T-cell (primary cell): Measurements from ENCODE around the gene ASPSCR1. TPM values are rescaled to one million over a fixed set of nuclear protein-coding genes. Genes with fewer than 3 reads are reported as not detected.

ENCODE experiments used
- ATAC-seq, 4 experiments: fragments of 200-7000 bp in 3 of 4; fragments of 150-1000 bp in 1 of 4; cut with Tn5 transposase; replicated peaks in 1 of 4; 1 replicate in 3 of 4; 2 replicates in 1 of 4; pipeline ENCODE4 v1.10.0; 2021; ENCODE audit warnings: moderate library complexity in 3 of 4, mild to moderate bottlenecking in 2 of 4, moderate number of reproducible peaks in 1 of 4
- CTCF ChIA-PET, 2 donors: fragments of 300-600 bp; sonication (Branson Sonifier 250); formaldehyde crosslinking; loops; one replicate each; lab custom pipeline; 2022; ENCODE audit warnings: antibody characterized with exemption in 2 of 2; lab: Charles Lee
- POLR2A ChIA-PET, 2 donors: fragments of 300-600 bp; sonication (Branson Sonifier 250); formaldehyde crosslinking; loops; one replicate each; lab custom pipeline; 2022; ENCODE audit warnings: antibody characterized with exemption in 2 of 2; lab: Charles Lee
- DNase-seq, 35 experiments: peaks; one replicate each; pipeline versions ENCODE4 v3.0.0 to v3.0.0-alpha.2; 2013 to 2023
- H3K27ac ChIP-seq: one replicate; pipeline ENCODE4 v1.5.1; 2013; ENCODE audit warnings: low read length
- H3K27me3 ChIP-seq, 2 experiments: replicated peaks in 1 of 2; 1 replicate in 1 of 2; 2 replicates in 1 of 2; pipeline versions ENCODE4 v1.6.1 to v1.7.0; 2013; ENCODE audit warnings: low read length in 1 of 2, mixed read lengths in 1 of 2; ENCODE audit not compliant: control insufficient read depth in 2 of 2, insufficient read depth in 2 of 2; ENCODE audit errors: extremely low read depth in 1 of 2
- H3K36me3 ChIP-seq, 2 donors: 1 replicate in 1 of 2; 2 replicates in 1 of 2; pipeline versions ENCODE4 v1.6.1 to v1.7.0; 2013; ENCODE audit warnings: low read length in 1 of 2; ENCODE audit not compliant: control insufficient read depth in 2 of 2, insufficient read depth in 1 of 2; ENCODE audit errors: extremely low read depth in 1 of 2
- H3K4me1 ChIP-seq, 2 experiments: 1 replicate in 1 of 2; 2 replicates in 1 of 2; pipeline versions ENCODE4 v1.6.1 to v1.7.0; 2013; ENCODE audit warnings: low read length in 2 of 2, mixed read lengths in 1 of 2; ENCODE audit not compliant: insufficient read depth in 2 of 2, control insufficient read depth in 1 of 2; ENCODE audit errors: extremely low read depth in 1 of 2
- H3K4me3 ChIP-seq, 2 donors: 1 replicate in 1 of 2; 2 replicates in 1 of 2; pipeline versions ENCODE4 v1.5.1 to v1.7.0; 2013; ENCODE audit warnings: mild to moderate bottlenecking in 2 of 2, low read length in 1 of 2, moderate library complexity in 1 of 2; ENCODE audit not compliant: control insufficient read depth in 1 of 2; ENCODE audit errors: extremely low read depth in 1 of 2
- H3K9me3 ChIP-seq: 2 replicates; pipeline ENCODE4 v1.7.0; 2013
- H3K27ac Mint-ChIP-seq, 2 donors: one replicate each; pipeline ENCODE4 v1.8.0; 2020 to 2021; ENCODE audit warnings: mild to moderate bottlenecking in 2 of 2, mixed read lengths in 2 of 2
- H3K27me3 Mint-ChIP-seq, 2 donors: one replicate each; pipeline ENCODE4 v1.8.0; 2021 to 2022; ENCODE audit warnings: mixed read lengths in 2 of 2
- H3K36me3 Mint-ChIP-seq: one replicate; pipeline ENCODE4 v1.8.0; 2021; ENCODE audit warnings: mixed read lengths
- H3K4me1 Mint-ChIP-seq, 3 donors: one replicate each; pipeline ENCODE4 v1.8.0; 2020 to 2022; ENCODE audit warnings: mixed read lengths in 3 of 3, mild to moderate bottlenecking in 1 of 3
- H3K4me3 Mint-ChIP-seq, 3 donors: one replicate each; pipeline ENCODE4 v1.8.0; 2020 to 2022; ENCODE audit warnings: mild to moderate bottlenecking in 3 of 3, mixed read lengths in 3 of 3, moderate library complexity in 3 of 3
- H3K9me3 Mint-ChIP-seq, 3 donors: one replicate each; pipeline ENCODE4 v1.8.0; 2020 to 2022; ENCODE audit warnings: mixed read lengths in 3 of 3
- WGBS: methylation state at CpG from one replicate; pipeline ENCODE4 v1.1.5; 2013; ENCODE audit warnings: missing lambda C conversion rate; ENCODE audit not compliant: insufficient coverage; 5-methylcytosine and 5-hydroxymethylcytosine counted together
- total RNA-seq, 35 experiments: library from RNA in 6 of 35; stranded (reverse) in 6 of 35; fragments of 120-200 nt in 1 of 35; gene quantifications; one replicate each; pipeline versions ENCODE4 v1.2.1 to v1.2.4 and lab custom pipeline; 2013 to 2026

Gene ASPSCR1
- total RNA-seq, 5 donors from 2014 or later (not counting 1 experiment from before 2014, with no cell fraction given), result 34.6 to 49.7 (median 44.9) TPM

- DNase-seq (no peak), ATAC-seq (no peak)
- H3K4me1 ChIP-seq, result no peaks in the 10 kb centered on the region
- CTCF ChIA-PET, result no interaction called here
- Mint-ChIP-seq H3K9me3 (no peaks in the 10 kb centered on the region), H3K27me3 (no peaks in the 10 kb centered on the region), H3K36me3 (no peaks in the 10 kb centered on the region), H3K27ac (no peak overlapping the region), H3K4me3 (no peak overlapping the region), H3K4me1 (no peaks in the 10 kb centered on the region)
- POLR2A ChIA-PET, result no interaction called here
- H3K36me3 ChIP-seq, result peaks cover 0 to 4% of the 10 kb centered on the region in 2 donors
- no peak overlapping the region for H3K4me3 ChIP-seq
- H3K9me3 ChIP-seq, result no peaks in the 10 kb centered on the region
- H3K27me3 ChIP-seq, result no peaks in the 10 kb centered on the region
- 91% methylated on average over 14 of the region's 19 CpGs for WGBS
- H3K27ac ChIP-seq, result no peak overlapping the region
Observed at GRCh38 chr17:82011617-82012187, 34.3 kb downstream of the ASPSCR1 start.

GRCh38 chr17:82012261-82012639 lies 34.8 kb downstream of the ASPSCR1 start:
- WGBS, result 86% methylated on average over 19 of the region's 20 CpGs
- Mint-ChIP-seq H3K27ac (no peak overlapping the region), H3K27me3 (no peaks in the 10 kb centered on the region), H3K4me1 (no peaks in the 10 kb centered on the region), H3K9me3 (no peaks in the 10 kb centered on the region), H3K4me3 (no peak overlapping the region), H3K36me3 (no peaks in the 10 kb centered on the region)
- Histone ChIP-seq H3K36me3 (peaks cover 0 to 4% of the 10 kb centered on the region in 2 donors), H3K4me1 (no peaks in the 10 kb centered on the region), H3K4me3 (no peak overlapping the region), H3K27me3 (no peaks in the 10 kb centered on the region), H3K9me3 (no peaks in the 10 kb centered on the region), H3K27ac (no peak overlapping the region)
- POLR2A ChIA-PET, result no interaction called here
- DNase-seq (no peak), ATAC-seq (no peak)
- CTCF ChIA-PET, result no interaction called here

- Mint-ChIP-seq H3K4me1 (no peaks in the 10 kb centered on the region), H3K4me3 (no peak overlapping the region), H3K36me3 (no peaks in the 10 kb centered on the region), H3K9me3 (no peaks in the 10 kb centered on the region), H3K27me3 (no peaks in the 10 kb centered on the region), H3K27ac (no peak overlapping the region)
- Histone ChIP-seq H3K27ac (no peak overlapping the region), H3K27me3 (no peaks in the 10 kb centered on the region), H3K36me3 (peaks cover 0 to 4% of the 10 kb centered on the region in 2 donors), H3K4me1 (no peaks in the 10 kb centered on the region), H3K9me3 (no peaks in the 10 kb centered on the region), H3K4me3 (no peak overlapping the region)
- ATAC-seq (no peak), DNase-seq (no peak)
- CTCF ChIA-PET, result no interaction called here
- POLR2A ChIA-PET, result no interaction called here
- WGBS, result 93% methylated on average over 5 of the region's 19 CpGs
Observed at GRCh38 chr17:82012640-82013295, 35.3 kb downstream of the ASPSCR1 start.

- WGBS, result 78% methylated on average over 22 of the region's 22 CpGs
- H3K36me3 ChIP-seq, result peaks cover 0 to 4% of the 10 kb centered on the region in 2 donors
- H3K27ac ChIP-seq, result no peak overlapping the region
- no peak overlapping the region for H3K4me3 Mint-ChIP-seq
- no peaks in the 10 kb centered on the region for H3K9me3 ChIP-seq
- CTCF ChIA-PET, result no interaction called here
- no peaks in the 10 kb centered on the region for H3K27me3 ChIP-seq
- no peak overlapping the region for H3K4me3 ChIP-seq
- no peaks in the 10 kb centered on the region for H3K36me3 Mint-ChIP-seq
- H3K4me1 ChIP-seq, result no peaks in the 10 kb centered on the region
- no peaks in the 10 kb centered on the region for H3K27me3 Mint-ChIP-seq
- ATAC-seq (no peak), DNase-seq (no peak)
- no peaks in the 10 kb centered on the region for H3K4me1 Mint-ChIP-seq
- H3K27ac Mint-ChIP-seq, result no peak overlapping the region
- POLR2A ChIA-PET, result no interaction called here
- H3K9me3 Mint-ChIP-seq, result no peaks in the 10 kb centered on the region
Observed at GRCh38 chr17:82013341-82013740, 35.9 kb downstream of the ASPSCR1 start.

GRCh38 chr17:82013772-82014321 lies 36.4 kb downstream of the ASPSCR1 start:
- Histone ChIP-seq H3K27ac (no peak overlapping the region), H3K27me3 (no peaks in the 10 kb centered on the region), H3K36me3 (peaks cover 0 to 4% of the 10 kb centered on the region in 2 donors), H3K4me3 (no peak overlapping the region), H3K9me3 (no peaks in the 10 kb centered on the region), H3K4me1 (no peaks in the 10 kb centered on the region)
- no peaks in the 10 kb centered on the region for H3K27me3 Mint-ChIP-seq
- no peak for ATAC-seq
- no peaks in the 10 kb centered on the region for H3K36me3 Mint-ChIP-seq
- H3K9me3 Mint-ChIP-seq, result no peaks in the 10 kb centered on the region
- ChIA-PET CTCF (no interaction called here), POLR2A (no interaction called here)
- no peak overlapping the region for H3K4me3 Mint-ChIP-seq
- H3K27ac Mint-ChIP-seq, result no peak overlapping the region
- H3K4me1 Mint-ChIP-seq, result no peaks in the 10 kb centered on the region
- WGBS, result 93% methylated on average over 16 of the region's 16 CpGs
- no peak for DNase-seq

GRCh38 chr17:82014432-82014831 lies 37.0 kb downstream of the ASPSCR1 start:
- 84% methylated on average over 21 of the region's 23 CpGs for WGBS
- H3K9me3 Mint-ChIP-seq, result no peaks in the 10 kb centered on the region
- H3K4me3 Mint-ChIP-seq, result no peak overlapping the region
- H3K36me3 ChIP-seq, result peaks cover 4 to 5% of the 10 kb centered on the region in 2 donors
- CTCF ChIA-PET, result no interaction called here
- H3K4me3 ChIP-seq, result no peak overlapping the region
- no peaks in the 10 kb centered on the region for H3K27me3 Mint-ChIP-seq
- POLR2A ChIA-PET, result no interaction called here
- no peak for DNase-seq
- no peaks in the 10 kb centered on the region for H3K36me3 Mint-ChIP-seq
- H3K27me3 ChIP-seq, result no peaks in the 10 kb centered on the region
- ATAC-seq, result no peak
- H3K4me1 Mint-ChIP-seq, result peaks cover 0 to 2% (median 0%) of the 10 kb centered on the region in 3 donors
- H3K9me3 ChIP-seq, result no peaks in the 10 kb centered on the region
- no peaks in the 10 kb centered on the region for H3K4me1 ChIP-seq
- H3K27ac ChIP-seq, result no peak overlapping the region
- no peak overlapping the region for H3K27ac Mint-ChIP-seq
